ENCODE measurements around the gene KIRREL3.

The KIRREL3 gene

DNA sequence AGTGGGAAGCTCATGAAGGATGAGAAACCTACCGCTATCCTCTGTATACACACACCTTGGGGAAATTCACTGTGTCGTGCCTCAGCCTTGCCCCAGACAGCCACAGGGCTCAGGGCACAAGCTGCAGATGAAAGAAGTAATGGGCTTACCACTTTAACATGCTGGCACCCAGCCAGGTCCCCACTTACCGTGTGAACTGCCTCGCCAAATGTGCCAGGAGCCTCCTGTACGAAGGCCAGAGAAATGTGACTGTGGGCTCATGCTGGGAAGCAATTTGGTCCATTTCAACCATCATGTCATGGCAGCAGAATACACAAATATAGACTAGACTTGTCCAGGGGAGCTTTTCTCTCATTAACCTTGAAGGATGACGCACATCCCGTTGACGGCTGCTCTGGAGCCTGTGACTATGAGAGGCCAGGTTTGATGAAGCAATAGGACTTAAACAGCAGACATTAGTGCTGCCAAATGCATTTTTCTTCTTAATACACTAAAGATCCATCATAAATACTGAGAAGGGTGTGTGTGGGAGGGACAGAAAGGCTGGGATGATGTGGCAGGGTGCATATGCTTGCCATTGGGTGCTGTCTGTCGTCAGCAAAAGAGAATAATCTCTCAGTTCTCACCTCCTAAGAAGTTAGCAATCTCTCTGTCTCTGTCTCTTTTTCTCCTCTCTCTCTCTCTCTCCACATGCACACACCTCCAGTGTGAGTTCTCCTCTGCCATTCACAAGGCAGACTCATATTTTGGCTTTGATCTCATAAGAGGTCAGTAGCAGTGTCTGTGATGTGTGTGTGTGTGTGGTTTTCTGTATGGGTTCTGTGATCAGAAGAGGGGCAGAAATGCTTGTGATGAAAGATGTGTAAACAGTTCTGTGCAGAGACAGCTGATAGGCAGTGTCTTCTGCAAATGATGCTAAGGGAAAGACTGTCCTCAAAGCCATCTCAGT, 142.4 kb downstream of the KIRREL3 start:
- TF ChIP-seq, protein P1, sequence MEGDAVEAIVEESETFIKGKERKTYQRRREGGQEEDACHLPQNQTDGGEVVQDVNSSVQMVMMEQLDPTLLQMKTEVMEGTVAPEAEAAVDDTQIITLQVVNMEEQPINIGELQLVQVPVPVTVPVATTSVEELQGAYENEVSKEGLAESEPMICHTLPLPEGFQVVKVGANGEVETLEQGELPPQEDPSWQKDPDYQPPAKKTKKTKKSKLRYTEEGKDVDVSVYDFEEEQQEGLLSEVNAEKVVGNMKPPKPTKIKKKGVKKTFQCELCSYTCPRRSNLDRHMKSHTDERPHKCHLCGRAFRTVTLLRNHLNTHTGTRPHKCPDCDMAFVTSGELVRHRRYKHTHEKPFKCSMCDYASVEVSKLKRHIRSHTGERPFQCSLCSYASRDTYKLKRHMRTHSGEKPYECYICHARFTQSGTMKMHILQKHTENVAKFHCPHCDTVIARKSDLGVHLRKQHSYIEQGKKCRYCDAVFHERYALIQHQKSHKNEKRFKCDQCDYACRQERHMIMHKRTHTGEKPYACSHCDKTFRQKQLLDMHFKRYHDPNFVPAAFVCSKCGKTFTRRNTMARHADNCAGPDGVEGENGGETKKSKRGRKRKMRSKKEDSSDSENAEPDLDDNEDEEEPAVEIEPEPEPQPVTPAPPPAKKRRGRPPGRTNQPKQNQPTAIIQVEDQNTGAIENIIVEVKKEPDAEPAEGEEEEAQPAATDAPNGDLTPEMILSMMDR (IDR thresholded peaks at IDR 0.05; ENCODE audit: control insufficient read depth, insufficient read depth, low read depth, low read length, missing control alignments), result no peak
- no peak for DNase-seq (ENCODE audit: low read depth)

GRCh38 chr11:126855536-126855935, 145.0 kb downstream of the KIRREL3 start:
- TF ChIP-seq, protein P1 (IDR thresholded peaks at IDR 0.05; ENCODE audit: control insufficient read depth, insufficient read depth, low read depth, low read length, missing control alignments), result no peak
- no peak for DNase-seq (ENCODE audit: low read depth)
- no peak overlapping the region for H3K4me3 ChIP-seq (ENCODE audit: control insufficient read depth, low read depth, low read length)

More for the DNA sequence above, 142.4 kb downstream of the KIRREL3 start:
- H3K4me3 ChIP-seq (ENCODE audit: control insufficient read depth, low read depth, low read length), result no peak overlapping the region

- no peak overlapping the region for H3K4me3 ChIP-seq (ENCODE audit: control insufficient read depth, low read depth, low read length)
- TF ChIP-seq, protein P1 (IDR thresholded peaks at IDR 0.05; ENCODE audit: control insufficient read depth, insufficient read depth, low read depth, low read length, missing control alignments), result no peak
- no peak for DNase-seq (ENCODE audit: low read depth)
Measured at GRCh38 chr11:126853732-126854131, 146.8 kb downstream of the KIRREL3 start.

DNA sequence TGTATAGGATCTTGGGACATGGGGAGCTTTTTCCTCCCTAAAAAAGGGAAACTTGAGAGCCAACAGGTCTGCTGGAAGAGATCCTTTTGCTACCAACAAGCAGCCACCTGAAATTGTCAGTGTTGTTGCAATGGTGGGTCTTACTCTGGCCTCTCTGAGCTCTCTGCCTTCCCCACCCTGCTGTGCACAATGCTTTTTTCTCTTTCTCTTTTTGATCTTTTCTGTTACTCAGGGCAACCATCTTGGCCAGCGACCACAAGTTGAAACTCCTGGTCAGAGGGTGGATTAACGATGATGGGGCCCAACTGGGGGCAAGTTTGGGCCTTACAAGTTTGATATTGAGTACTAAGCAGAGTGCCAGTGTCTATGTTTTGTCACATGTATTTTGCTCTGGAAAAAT, 155.8 kb downstream of the KIRREL3 start:
- TF ChIP-seq, protein P1 (IDR thresholded peaks at IDR 0.05; ENCODE audit: control insufficient read depth, insufficient read depth, low read depth, low read length, missing control alignments), result no peak
- no peak overlapping the region for H3K4me3 ChIP-seq (ENCODE audit: control insufficient read depth, low read depth, low read length)

GRCh38 chr11:126843096-126843495, 157.5 kb downstream of the KIRREL3 start:
- TF ChIP-seq, protein P1 (IDR thresholded peaks at IDR 0.05; ENCODE audit: control insufficient read depth, insufficient read depth, low read depth, low read length, missing control alignments), result no peak
- no peak overlapping the region for H3K4me3 ChIP-seq (ENCODE audit: control insufficient read depth, low read depth, low read length)

More for the DNA sequence above, 155.8 kb downstream of the KIRREL3 start:
- DNase-seq (ENCODE audit: low read depth), result no peak

DNA sequence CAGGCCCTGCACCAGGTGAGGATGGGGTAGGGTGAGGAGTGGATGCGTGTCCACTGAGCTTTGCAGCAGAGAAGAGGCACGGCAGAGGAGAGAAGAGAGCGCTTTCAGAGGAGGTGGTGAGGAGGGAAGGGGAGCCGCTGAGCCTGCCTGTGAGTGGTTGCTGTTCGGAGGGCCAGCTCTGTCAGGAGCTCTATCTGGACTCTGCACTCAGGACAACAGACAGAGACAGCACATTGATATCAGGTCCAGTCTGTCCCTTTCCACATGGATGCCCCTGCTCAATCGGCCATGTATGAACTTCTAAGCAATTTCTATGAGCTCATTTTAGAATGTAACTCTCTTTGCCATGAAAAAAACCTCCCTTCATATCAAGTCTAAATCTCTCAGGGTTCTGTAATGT, 158.6 kb downstream of the KIRREL3 start:
- no peak overlapping the region for H3K4me3 ChIP-seq (ENCODE audit: control insufficient read depth, low read depth, low read length)
- no peak for DNase-seq (ENCODE audit: low read depth)
- TF ChIP-seq, protein P1 (IDR thresholded peaks at IDR 0.05; ENCODE audit: control insufficient read depth, insufficient read depth, low read depth, low read length, missing control alignments), result no peak

More at GRCh38 chr11:126843096-126843495, 157.5 kb downstream of the KIRREL3 start:
- DNase-seq (ENCODE audit: low read depth), result no peak
